OCI-M2 (cell line): Measurements from ENCODE around the gene ITIH4.

Experiments
- DNase-seq: peaks from one replicate; lab custom pipeline; 2025; ENCODE audit not compliant: unreplicated experiment; lab: John Stamatoyannopoulos, UW

ITIH4 gene

DNA sequence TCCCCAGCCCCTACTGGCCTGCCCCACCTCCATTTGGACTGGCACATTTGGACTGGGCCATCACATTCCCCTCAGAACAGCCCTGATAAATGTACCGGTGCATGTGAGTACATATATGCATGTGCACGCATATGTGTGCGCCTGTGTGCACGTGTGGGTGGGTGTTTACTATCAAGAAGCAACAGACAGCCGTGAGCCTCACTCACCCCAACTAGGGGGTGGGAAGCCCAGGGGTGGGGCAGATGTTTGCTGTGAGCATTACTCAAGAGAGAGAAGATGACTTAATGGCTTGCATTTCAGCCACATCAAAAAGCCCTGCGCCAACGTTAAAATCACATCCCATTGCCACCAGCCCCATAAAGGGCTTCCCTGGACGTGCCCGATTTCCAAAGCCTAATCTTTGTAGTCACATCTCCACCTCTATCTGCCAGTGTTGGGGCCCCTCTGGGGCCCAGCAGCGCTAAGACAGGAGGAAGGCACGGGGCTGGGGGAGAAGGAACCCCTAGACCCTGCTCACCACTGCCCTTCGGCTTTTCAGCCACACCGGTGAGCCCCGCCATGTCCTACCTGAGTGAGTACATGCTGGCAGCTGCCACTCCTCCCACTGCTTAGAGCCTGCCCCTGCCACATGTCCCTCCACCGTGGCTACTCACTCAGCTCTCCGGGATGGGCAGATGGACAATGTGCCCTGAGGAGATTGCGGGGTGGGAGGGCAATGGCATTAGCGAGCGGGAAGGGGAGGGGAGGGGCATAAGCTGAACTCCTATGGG lies 25.0 kb downstream of the ITIH4 start:
- no peak for DNase-seq

DNA sequence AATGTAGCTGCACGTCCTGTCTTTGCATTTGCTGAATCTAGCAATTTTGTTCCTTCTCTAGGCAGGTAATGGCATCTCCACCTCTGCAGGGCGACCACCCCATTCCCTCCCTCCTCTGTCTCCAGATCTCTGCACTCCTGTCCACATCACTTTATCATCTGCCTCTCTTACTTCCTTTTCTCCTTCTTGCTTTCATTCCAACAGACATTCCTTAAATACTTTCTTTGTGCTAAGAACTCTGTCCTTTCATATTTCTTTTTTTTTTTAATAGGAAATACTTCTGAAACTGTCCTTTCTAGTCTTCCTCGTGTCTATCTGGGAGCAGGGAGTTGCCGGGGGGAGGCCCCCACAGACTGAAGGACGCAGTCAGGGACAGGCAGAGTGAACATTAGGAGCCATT lies 28.6 kb downstream of the ITIH4 start:
- no peak for DNase-seq

DNA sequence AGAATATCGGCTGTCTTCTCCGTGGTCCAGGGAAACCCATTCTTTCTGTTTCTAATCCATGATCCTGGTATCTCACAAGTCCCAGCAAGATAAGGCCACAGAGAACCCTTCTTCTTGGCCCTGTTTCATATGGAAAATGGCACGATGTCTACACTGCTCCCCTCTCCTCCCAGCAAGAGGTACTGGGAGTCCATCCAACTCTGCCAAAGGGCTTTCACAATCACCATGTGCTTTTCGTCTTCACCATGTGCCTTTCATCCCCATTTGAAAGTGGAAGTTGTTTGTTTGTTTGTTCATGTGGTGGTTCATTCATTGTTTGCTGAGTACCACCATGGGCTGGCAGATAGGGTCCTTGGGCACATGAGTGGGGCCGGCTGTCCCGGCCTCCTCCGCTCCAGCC lies 30.4 kb downstream of the ITIH4 start:
- no peak for DNase-seq

DNA sequence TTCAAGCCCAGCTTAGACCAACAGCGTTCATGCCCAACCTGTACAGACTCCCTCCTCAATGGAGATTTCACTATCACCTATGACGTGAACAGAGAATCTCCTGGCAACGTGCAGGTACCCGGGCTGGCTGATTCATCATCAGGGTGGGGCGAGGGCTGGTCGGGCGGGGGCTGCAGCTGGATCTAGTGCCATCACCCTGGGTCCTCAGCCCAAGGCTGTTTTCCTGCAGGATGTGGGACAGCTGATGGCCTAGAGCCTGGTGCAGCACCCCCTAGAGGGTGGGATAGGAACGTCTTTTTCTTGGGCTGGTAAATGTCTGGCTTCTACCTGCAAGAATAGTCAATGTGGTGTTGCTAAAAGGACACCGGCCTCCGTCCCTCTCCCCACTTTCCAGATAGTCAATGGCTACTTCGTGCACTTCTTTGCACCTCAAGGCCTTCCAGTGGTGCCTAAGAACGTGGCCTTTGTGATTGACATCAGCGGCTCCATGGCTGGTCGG lies 31.4 kb downstream of the ITIH4 start:
- no peak for DNase-seq

DNA sequence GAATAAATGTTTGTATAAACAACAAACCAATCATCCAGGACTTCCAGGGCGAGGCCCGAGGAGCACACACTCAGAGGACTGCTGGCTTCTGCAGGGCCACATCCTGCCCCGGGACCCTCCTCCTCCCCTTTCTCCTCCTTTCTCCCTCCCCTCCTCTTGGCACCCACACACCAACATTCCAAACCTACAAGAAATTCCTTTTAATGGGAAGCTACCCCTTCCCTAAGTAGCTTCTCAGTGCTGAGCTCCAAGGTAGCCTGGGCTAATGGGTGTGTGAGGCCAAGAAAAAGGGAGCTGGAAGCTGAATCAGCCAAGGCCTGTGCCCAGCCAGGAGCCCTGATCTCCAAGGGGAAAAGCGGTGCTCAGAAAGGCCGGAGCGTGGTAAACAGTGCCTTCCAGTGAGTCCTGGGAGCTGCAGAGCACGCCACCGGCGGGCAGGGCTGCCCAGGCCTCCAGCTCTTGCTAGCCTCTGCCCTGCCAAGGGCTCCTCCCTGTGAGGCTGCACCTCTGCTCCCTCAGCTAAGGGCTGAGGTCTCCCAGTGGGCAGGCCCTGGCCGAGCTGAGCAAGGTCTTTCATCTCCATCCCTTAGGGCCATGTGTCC lies 32.0 kb downstream of the ITIH4 start:
- no peak for DNase-seq

DNA sequence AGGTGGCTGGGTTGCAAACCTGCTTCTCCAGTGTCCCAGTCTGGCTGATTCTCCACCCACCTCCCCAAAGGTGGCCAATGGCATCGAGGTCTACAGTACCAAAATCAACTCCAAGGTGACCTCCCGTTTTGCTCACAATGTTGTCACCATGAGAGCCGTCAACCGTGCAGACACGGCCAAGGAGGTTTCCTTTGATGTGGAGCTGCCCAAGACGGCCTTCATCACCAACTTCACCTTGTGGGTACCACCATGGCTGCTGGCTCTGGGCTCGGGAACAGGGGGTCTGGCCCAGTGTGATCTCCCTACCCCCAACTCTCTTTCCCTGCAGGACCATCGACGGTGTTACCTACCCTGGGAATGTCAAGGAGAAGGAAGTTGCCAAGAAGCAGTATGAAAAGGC lies 34.1 kb downstream of the ITIH4 start:
- no peak for DNase-seq

DNA sequence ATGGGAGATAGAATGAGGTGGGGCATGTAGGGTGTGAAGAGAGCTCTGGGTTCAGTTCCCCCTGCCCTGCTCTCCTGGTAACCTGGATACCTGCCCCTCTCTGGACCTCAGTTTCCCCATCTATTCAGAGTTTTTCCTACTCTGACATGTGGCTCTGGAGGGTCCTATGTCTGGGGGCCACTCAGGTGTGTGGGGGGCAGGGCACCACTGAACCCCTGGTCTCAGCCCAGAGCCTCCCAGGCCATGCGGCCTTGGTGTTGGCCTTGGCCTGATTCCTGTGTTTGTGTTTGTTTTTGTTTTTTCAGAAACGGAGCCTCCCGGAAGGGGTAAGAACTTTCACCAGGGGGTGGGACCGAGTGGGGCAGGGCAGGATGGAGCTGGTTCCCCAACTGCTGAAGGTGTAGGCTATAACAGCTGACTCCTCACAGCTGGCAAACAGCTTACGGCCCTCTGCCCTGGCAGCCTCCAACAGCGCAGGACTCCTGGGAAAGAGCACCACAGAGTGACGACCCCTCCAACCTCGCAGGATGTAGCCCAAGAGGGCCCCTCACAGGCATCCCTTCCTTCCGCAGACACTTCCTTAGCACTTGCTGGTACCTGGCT lies 35.1 kb downstream of the ITIH4 start:
- DNase-seq: no peak

DNA sequence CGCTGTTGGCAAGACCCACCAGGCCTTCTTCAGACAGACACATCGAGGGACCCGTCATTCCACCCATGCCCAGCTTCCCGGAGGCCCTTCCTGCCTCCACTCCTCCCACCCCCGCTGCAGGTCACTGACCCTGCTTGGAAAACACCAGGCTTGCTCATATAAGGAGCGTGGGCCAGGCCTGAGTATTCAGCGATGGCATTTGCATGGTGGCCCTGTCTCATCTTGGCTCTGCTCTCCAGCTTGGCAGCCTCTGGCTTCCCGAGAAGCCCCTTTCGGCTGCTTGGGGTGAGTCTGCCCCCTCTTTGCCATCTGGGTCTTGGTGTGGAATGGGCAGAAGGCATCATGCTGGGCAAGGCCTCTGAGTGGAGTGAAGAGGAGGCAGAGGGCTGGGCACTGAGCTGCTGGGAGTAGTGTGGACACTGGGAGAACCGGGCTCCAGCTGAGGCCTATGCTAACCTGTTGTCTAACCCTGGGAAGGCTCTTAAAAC lies 35.8 kb downstream of the ITIH4 start, which contains the start of gene ITIH3:
Gene ITIH3 (plus strand): TSS at position 185 of the 488 bp plus-strand sequence. CDS start 8 bp downstream, at position 193.
- no peak for DNase-seq

DNA sequence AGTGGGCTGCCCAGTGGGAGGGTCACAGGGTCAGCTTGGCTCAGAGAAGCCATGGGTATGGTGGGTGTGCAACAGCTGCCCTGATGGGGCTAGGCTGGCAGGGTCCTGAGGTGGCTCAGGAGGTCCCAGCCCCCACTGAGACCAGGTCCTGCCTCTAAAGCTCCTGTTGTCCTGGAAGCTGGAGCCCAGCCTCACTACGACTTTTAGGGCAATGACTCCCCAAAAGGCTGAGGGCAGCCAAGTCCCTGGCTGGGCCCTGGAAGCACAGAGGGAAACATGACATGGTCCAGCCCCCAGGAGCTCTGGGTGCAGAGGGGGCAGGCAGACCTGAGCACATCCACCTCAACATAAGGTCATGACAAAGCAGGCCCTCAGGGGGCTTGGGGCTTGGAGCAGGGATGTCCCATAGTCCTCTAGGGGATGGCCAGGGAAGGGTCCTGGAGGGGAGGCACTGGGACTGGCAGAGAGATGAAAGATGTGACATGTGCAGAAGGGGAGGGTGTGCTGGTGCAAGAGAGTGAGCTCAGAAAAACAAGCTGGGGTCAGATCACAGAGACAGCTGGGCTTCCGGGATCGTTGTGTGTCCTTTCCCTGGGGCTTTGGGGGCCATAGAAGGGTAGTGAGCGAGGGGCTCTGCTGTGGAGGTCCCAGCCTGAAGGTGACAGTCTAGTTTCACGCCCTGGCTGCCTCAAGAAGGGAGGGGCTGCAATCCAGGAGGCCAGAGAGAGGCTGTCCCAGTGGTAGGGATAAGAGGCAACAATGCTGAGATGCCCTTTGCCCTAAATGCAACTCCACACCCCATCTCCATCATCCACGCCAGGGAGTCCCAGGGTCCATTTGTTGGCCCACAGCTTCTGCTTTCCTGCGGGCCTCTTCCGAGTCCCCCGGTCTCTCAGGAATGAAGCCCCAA lies 36.5 kb downstream of the ITIH4 start:
- DNase-seq: no peak

DNA sequence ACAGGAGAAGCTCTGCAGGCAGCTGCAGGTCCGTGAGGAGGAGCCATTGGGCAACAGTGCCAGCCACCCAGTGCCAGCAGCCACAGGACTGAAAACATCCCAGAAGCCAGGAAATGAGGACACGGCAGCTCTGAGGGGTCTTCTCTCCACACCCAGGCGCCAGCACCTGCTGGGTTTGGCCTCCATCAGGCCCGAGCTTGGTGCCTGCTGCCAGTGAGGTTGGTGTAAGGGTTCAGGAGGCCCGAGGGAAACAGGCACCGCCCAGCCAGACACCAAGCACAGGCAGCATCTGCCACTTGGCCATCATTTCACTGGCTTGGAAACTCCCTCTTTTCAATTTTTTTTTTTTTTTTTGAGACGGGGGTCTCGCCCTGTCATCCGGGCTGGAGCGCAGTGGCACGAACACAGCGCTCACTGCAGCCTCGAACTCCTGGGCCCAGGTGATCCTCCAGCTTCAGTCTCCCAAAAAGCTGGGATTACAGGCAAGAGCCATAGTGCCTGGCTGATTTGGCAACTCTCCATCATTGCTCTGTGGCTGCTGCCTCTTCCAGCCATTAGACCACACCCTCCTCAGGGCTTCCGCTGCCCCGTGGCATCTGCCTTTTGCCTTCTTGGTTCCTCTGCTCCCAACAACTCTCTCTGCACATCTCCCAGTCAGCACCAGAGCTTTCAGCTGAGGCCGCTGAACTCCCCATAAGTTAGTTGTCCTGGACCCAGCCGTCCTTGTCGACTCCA lies 37.3 kb downstream of the ITIH4 start:
- DNase-seq: no peak

DNA sequence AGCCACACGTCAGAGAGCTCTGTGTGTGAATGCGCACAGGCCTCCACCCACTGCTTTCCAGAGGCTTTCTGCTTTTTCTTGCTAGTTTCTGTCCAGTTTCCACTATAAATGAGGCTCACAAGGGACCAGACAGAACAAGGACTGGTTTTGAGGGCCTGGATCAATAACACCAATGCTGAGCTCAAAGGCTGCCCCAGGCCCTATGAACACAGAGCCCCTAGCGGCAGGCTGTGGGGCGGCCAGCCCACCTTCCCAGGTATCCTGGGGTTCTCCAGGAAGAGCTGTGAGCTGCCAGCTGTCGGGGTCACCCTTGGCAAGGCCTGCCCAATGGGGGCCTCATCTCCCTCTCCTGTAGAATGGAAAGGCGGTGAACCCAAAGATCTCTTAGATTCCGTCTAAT lies 38.1 kb downstream of the ITIH4 start:
- DNase-seq: no peak

DNA sequence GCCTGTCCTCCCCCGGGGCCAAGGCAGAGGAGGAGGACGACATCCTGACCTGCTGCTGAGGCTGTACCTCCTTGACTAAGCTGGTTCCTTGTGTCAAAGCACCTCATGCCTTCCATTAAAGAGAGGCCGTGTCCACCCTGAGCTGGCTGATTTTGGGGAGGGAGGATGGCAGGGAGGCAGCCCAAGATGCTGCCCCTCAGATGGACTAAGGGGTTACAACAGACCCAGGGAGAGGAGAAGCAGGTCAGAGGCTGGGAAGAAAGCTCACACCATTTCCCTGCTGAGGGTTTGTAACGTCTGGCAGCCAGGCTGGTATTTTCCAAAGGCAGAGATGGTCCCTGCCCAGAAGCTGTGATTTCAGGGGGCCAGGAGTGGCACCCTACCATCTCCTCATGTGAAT lies 38.5 kb downstream of the ITIH4 start:
- no peak for DNase-seq

DNA sequence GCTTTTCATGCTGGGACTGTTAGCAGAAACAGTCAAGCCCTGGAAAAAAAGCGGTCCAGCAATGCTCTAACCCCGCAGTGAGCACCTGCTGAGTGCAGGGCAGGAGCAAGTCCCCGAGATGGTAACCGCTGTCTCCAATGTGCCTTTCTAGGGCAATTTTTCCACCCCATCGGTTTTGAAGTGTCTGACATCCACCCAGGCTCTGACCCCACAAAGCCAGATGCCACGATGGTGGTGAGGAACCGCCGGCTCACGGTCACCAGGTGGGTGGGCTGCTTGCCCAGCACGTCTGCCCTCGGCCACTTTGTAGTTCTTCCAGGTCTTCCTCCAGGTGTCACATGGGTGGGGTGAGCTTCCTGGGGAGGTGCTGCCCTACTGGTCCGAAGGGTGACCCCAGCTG lies 39.1 kb downstream of the ITIH4 start:
- DNase-seq: no peak

DNA sequence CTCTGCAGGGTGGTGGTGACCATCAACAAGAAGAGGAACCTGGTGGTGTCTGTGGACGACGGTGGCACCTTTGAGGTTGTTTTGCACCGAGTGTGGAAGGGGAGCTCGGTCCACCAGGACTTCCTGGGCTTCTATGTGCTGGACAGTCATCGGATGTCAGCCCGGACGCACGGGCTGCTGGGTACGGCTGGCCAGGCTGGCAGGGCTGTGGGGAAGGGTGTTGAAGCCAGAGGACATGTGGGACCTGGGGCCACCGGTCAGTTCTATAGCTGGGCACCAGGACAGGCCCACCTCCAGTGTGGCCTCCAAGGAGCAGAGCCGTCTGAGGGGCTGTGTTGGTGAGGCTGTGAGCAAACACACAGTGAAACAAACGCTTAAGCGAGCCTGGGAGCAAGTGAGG lies 39.7 kb downstream of the ITIH4 start:
- DNase-seq: no peak

DNA sequence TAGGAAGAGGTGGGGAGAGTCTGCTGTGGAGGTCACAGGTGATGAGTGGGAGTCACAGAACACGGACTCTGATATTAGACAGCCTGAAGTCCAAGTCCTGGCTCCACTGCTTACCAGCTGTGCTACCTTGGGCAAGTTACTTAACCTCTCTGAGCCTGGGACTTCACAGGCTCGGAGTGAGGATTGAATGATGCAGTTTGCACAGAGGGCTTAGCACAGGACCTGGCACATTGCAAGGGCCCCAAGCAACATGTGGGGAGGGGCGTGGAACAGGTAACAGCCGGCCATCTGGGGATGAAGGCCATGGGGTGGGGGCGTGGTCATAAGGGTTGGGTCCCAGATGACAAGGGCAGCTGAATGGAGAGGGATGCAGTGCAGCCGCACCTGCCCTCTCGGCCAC lies 40.1 kb downstream of the ITIH4 start:
- no peak for DNase-seq

DNA sequence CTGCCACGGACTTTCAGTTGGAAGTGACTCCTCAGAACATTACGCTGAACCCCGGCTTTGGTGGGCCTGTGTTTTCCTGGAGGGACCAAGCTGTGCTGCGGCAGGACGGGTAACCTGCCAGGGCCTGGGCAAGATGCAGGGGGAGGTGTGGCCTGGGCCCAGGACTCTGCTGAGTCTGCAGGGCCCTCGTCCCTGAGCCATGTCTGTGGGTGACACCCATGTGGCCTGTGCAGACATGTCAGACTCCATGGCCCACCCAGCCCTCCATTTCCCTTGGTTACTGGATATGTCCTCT lies 40.8 kb downstream of the ITIH4 start:
- no peak for DNase-seq

DNA sequence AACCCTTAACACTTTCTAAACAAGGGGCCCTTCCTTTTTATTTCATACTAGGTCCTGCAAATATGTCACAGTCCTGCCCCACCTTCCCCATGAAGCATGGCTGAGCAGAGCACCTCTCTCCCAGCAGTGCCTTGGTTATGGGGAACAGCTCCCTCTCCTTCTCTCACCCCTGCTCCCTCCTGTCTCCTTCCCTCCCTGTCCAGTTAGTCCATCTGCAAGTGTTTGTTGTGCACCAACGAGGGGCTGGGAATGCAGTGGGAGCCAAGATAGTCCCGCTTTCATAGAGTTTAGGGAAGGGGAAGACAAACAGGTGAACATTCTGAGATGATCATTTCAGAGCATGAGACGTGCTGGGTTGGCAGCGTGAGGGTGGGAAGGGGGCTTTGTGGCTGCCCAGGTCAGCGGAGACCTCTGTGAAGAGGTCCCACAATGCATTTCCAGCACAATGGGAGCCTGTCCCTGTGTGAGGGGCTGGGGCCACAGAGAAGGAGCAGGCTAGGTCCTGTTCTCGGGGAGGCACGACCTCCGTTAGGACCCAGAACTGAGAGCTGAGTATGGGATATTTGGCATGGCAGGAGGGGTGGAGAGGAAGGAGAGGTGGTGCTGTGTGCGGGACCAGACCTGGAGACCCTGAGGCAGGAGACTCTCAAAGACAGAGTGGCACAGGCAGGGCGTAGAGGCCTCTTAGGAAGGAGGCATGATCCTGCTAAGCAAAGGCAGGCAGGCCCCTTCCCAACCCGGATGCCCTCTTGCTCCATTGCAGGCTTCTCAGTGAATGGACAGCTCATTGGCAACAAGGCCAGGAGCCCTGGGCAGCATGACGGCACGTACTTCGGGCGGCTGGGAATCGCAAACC lies 41.4 kb downstream of the ITIH4 start:
- no peak for DNase-seq

DNA sequence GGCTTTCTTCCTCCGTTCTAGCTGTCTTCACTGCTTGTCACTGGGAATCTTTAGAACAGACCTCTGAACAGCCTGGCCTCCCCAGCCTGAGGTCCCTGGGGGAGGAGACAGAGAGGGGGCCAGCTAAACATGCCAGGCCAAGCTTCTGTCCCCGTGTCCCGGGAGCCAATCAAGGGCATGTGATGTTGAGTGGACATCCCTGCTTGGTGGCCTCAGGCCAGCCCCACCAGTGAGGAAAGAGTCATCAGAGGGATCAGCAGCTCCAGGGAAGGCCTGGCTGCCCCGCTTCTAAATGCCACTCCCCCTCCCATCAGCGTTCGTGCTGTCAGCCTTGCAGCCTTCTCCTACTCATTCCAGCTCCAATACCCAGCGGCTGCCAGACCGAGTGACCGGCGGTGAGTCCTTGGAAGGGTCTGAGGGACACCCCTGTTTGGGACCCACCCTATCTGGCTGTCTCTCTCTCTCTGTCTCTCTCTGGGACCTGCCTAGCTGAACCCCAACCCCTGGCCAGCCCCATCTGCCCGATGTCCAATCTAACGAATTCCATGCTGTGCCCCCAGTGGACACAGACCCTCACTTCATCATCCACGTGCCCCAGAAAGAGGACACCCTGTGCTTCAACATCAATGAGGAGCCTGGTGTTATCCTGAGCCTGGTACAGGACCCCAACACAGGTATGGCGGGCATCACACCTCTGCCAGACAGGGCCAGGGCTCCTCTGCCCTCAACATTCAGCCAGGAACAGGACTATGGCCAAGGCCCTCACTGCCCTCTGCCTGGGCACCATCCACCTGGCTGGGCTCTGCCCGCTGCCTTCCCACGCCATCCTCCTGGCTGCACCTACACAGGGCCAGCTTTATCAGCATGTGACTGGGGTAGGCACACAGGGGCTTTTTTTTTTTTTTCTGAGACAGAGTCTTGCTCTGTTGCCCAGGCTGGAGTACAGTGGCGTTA lies 42.5 kb downstream of the ITIH4 start:
- DNase-seq: no peak

DNA sequence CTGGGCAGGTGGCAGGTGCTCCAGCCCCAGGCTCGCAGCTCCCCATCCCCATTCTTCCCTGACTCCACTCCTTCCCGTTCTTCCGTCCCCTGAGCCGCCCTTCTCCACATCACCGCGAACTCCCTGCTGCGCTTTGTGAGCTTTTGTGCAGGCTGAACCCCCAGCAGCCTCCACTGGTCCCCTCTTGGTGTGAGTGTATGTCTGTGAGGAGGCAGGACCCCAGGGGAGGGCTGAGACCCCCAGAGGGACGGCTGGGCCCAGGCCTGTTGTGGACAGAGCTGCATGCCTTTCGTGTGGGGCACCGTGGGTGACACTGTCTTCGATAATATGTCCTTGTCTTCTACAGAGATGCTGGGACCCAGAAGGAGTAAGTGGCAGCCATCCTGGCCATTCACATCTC lies 43.2 kb downstream of the ITIH4 start:
- DNase-seq: no peak
